Osteoblast (primary cell): ENCODE data around the gene SELENOS. TPM values are rescaled to one million over a fixed set of nuclear protein-coding genes. Genes with fewer than 3 reads are reported as not detected.

Experiments
- DNase-seq: peaks from one replicate; pipeline ENCODE4 v3.0.0; 2011; ENCODE audit warnings: low spot score, mixed read lengths; ENCODE audit not compliant: insufficient read length; ENCODE audit errors: missing footprints
- H2AFZ ChIP-seq: 2 replicates; pipeline ENCODE4 v1.6.0; 2011; ENCODE audit warnings: mild to moderate bottlenecking, low read length
- H3K27ac ChIP-seq: 2 replicates; pipeline ENCODE4 v1.5.1; 2011; ENCODE audit warnings: mild to moderate bottlenecking, low read depth, low read length, moderate library complexity
- H3K27me3 ChIP-seq: 2 replicates; pipeline ENCODE4 v1.6.0; 2012; ENCODE audit warnings: mild to moderate bottlenecking, control low read depth, inconsistent platforms, low read length, moderate library complexity; ENCODE audit not compliant: insufficient read depth
- H3K36me3 ChIP-seq: 2 replicates; pipeline ENCODE4 v1.5.1; 2011; ENCODE audit warnings: mild to moderate bottlenecking, low read length, control low read depth, moderate library complexity; ENCODE audit not compliant: insufficient read depth
- H3K4me1 ChIP-seq: 2 replicates; pipeline ENCODE4 v1.5.1; 2011; ENCODE audit warnings: mild to moderate bottlenecking, low read length, control low read depth, moderate library complexity; ENCODE audit not compliant: insufficient read depth
- H3K4me2 ChIP-seq: 2 replicates; pipeline ENCODE4 v1.6.0; 2011; ENCODE audit warnings: mild to moderate bottlenecking, low read length; ENCODE audit not compliant: insufficient read depth
- H3K4me3 ChIP-seq: fragments of 200-600 bp; sonication (generic); 3 replicates; pipeline ENCODE4 v1.5.1; 2012; ENCODE audit warnings: mild to moderate bottlenecking, low read length, inconsistent platforms; ENCODE audit not compliant: insufficient read depth
- H3K79me2 ChIP-seq: 2 replicates; pipeline ENCODE4 v1.6.0; 2012; ENCODE audit warnings: mild to moderate bottlenecking, low read length, control low read depth, inconsistent platforms; ENCODE audit not compliant: insufficient read depth
- H3K9me3 ChIP-seq: 2 replicates; pipeline ENCODE4 v1.5.1; 2011; ENCODE audit warnings: low read depth, low read length, control low read depth
- H4K20me1 ChIP-seq: 2 replicates; pipeline ENCODE4 v1.6.0; 2012; ENCODE audit warnings: mild to moderate bottlenecking, low read length, control low read depth; ENCODE audit not compliant: insufficient read depth
- CTCF ChIP-seq: IDR thresholded peaks from 2 replicates; pipeline ENCODE4 v1.5.1; 2011; ENCODE audit warnings: mild to moderate bottlenecking, low read depth, low read length, moderate library complexity; ENCODE audit errors: extremely low read depth
- total RNA-seq: library from RNA; depleted of rRNA; stranded (reverse); fragments of >200 nt; gene quantifications from 2 replicates; pipeline ENCODE4 v1.2.3, GENCODE V29; 2012

Gene SELENOS
- total RNA-seq, 1 donor = 79.6 TPM

- peak; percentile 94 for DNase-seq
- Histone ChIP-seq H3K36me3 (peaks cover 33% of the 10 kb centered on the region), H2AFZ (peak overlapping the region; percentile 1), H3K27me3 (no peaks in the 10 kb centered on the region), H4K20me1 (no peaks in the 10 kb centered on the region), H3K4me1 (peaks cover 41% of the 10 kb centered on the region), H3K4me2 (peak overlapping the region; percentile 62), H3K4me3 (no peak overlapping the region), H3K79me2 (no peaks in the 10 kb centered on the region), H3K27ac (peak overlapping the region; percentile 73), H3K9me3 (no peaks in the 10 kb centered on the region)
- no peak for TF ChIP-seq CTCF
Measured at GRCh38 chr15:101267320-101268104, 9.8 kb downstream of the SELENOS start.

- no peak for DNase-seq
- Histone ChIP-seq H3K4me3 (peak overlapping the region; percentile 8), H3K27me3 (no peaks in the 10 kb centered on the region), H4K20me1 (no peaks in the 10 kb centered on the region), H3K36me3 (peaks cover 26% of the 10 kb centered on the region), H2AFZ (peak overlapping the region; percentile 1), H3K27ac (peak overlapping the region; percentile 73), H3K4me1 (peaks cover 41% of the 10 kb centered on the region), H3K9me3 (no peaks in the 10 kb centered on the region), H3K79me2 (no peaks in the 10 kb centered on the region), H3K4me2 (peak overlapping the region; percentile 62)
- no peak for TF ChIP-seq CTCF
Measured at GRCh38 chr15:101266787-101267186, 10.5 kb downstream of the SELENOS start.

GRCh38 chr15:101266034-101266433 is 11.3 kb downstream of the SELENOS start:
- Histone ChIP-seq H3K9me3 (no peaks in the 10 kb centered on the region), H2AFZ (no peak overlapping the region), H3K4me2 (no peak overlapping the region), H3K79me2 (no peaks in the 10 kb centered on the region), H3K36me3 (peaks cover 18% of the 10 kb centered on the region), H3K4me1 (peaks cover 41% of the 10 kb centered on the region), H3K27me3 (no peaks in the 10 kb centered on the region), H3K4me3 (no peak overlapping the region), H3K27ac (peak overlapping the region; percentile 73), H4K20me1 (no peaks in the 10 kb centered on the region)
- no peak for TF ChIP-seq CTCF
- no peak for DNase-seq

- H4K20me1 ChIP-seq = no peaks in the 10 kb centered on the region
- no peak for DNase-seq
- peaks cover 11% of the 10 kb centered on the region for H3K36me3 ChIP-seq
- no peaks in the 10 kb centered on the region for H3K79me2 ChIP-seq
- no peak overlapping the region for H3K4me3 ChIP-seq
- peaks cover 41% of the 10 kb centered on the region for H3K4me1 ChIP-seq
- no peaks in the 10 kb centered on the region for H3K27me3 ChIP-seq
- no peak overlapping the region for H2AFZ ChIP-seq
- peak overlapping the region; percentile 73 for H3K27ac ChIP-seq
- no peak overlapping the region for H3K4me2 ChIP-seq
- no peak for TF ChIP-seq CTCF
- no peaks in the 10 kb centered on the region for H3K9me3 ChIP-seq
Measured at GRCh38 chr15:101264911-101265641, 12.2 kb downstream of the SELENOS start.
